Activated CD4-positive, alpha-beta T cell treated with anti-CD3 and anti-CD28 coated beads, Interleukin-10, Interleukin-2, amounts not matched to agents 100 ng/mL and 50 ng/mL, durations not matched to agents 16 hours and 8 hours (primary cell): ENCODE data around the gene ASPM.
"Not testable (repeated sequence)": the region's sequence is repeated elsewhere in the genome, so short reads cannot be mapped to it uniquely, and the experiment has no call there.

Experiments
- DNase-seq: peaks from one replicate; pipeline ENCODE4 v3.0.0-alpha.2; 2020

Gene ASPM

DNA sequence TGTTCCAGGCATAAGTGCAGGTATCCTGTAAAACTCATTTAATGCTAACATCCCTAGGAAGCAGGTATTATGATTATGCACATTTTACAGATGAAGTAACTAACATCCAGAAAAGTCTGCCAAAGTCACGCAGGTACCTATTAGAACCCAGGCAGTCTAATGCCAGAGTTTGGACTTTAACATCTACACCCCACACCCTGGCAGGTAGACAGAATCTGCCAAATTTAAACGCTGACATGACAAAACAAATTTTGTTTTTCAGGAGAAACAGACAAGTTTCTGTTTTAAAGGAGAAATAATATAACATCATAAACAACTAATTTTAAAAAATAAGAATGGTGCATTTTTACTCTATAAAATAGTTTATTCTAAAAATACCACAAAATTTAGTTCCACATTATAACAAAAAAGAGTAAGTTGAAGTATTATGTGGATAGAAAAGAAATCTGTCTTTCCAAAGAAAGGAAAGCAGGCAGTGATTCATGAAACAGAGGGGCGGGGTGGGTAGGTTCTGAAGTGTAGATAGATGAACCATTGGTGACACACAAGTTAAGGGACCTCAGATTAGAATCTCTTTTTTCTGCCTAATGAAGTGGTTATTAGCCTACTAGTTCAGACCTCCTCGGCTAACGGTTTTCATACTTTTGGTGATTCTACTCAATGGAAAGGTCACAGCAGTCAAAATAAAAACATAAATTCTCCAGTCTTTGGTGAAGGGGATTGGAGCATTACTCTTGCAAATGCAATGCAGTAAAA lies 1.7 kb downstream of the ASPM start:
- DNase-seq: peak; percentile 29

DNA sequence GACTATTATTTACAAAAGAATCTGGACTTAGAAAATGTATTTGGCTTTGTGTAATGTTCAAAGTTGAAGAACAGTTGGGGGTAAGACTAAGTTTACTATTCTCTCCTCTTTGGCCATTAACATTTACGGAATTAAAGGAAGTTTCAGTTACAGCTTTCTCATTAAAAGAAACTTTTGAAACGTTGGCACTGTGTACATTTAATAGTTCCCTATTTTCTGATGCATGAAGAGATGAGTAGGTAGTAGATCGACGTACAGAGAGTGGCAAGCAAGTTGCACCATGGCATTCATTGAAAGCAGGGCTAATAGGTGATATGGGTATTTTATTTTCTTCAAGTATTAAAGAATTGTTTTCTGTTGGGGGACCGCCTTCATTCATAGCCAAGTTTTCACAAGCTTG lies 3.2 kb downstream of the ASPM start:
- DNase-seq: no peak

DNA sequence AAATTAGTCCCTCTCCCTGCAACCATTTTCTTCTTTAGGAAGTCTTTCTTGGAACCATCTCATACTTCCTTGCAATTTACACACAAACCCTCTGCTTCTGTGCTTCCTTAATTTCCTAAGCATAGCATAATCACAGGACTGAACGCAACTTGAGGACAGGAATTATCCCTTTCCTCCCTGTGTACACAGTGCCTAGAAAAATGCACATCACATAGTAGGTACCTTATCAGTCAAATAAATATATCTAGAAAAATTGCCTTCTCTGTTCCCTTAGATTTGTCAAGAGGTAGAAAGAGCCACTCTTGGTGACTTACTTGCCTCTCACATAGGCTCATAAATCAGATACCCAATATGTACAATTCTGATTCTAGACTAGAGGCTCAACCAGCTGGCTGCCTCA lies 4.9 kb downstream of the ASPM start:
- DNase-seq: no peak

DNA sequence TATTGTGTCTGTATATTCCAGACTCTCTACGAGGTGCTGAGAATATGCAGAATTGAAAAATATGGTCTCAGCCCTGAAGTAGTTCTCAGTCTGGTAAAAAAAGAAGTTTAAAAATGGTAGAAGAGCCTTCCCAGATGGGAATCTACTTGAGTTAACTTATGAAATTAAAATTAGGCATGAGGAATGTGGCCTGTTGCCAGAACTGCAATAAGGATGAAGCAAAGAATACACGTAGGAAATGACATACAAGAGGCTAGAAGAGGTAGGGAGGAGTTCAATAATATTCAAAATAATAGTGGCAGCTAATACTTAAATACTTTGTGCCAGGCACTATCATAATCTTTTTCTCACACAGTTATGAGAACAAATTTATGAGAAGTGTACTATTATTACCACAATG lies 6.3 kb downstream of the ASPM start:
- no peak for DNase-seq

DNA sequence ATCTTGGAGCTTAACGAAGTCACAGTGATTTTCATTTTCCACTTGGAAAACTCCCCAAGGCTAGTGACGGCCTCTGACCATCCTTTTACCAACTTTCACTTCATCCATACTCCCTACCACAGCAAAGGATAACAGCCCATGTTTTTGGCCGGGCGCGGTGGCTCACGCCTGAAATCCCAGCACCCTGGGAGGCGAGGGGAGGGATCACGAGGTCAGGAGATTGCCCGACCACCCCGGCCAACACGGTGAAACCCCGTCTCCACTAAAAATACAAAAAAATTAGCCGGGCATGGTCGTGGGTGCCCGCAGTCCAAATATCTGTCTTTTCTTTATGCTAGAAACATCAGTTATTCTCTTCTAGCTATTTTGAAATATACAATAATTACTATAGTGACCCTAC lies 7.3 kb downstream of the ASPM start:
- DNase-seq: no peak

DNA sequence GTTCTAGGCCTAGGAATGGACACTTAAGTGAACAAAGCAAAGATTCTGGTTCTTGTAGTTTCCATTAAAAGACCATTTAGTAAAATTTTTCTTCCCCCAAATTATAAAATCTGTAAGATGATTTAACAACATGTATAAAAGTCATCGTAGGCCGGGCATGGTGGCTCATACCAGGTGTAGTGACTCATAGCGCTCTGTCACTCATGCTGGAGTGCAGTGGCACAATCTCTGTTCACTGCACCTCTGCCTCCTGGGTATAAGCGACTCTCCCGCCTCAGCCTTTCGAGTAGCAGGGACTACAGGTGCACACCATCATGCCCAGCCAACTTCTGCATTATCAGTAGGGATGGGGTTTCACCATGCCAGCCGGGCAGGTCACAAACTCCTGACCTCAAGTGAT lies 9.1 kb downstream of the ASPM start:
- peak; percentile 18 for DNase-seq

DNA sequence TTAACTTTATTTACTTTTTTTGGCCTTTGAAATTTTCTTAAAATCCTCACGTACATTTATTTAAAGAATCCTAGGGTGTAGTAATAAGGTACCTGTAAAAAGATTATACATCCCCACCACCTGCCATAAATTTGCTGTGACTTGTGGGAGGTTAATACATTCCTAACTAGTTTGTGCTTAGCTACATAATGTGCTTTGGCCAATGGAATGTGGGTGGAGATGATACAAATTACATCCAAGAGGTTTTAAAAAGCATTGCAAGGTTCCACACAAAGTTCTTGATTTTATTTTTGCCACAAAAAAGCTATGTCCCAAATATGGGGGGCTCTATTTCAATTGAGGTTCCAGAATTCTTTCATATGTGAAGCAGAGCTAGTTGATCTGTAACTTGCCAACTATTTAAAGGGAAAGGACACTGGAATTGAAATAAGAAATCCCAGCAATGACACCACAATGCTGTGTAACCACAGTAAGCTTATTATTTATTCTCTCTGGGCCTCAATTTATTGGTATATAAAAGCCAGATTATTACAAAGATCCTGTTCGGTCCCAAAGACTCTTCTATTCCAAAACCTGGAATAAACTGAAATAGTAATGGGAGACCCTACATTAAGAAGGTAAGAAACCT lies 15.7 kb downstream of the ASPM start:
- no peak for DNase-seq

DNA sequence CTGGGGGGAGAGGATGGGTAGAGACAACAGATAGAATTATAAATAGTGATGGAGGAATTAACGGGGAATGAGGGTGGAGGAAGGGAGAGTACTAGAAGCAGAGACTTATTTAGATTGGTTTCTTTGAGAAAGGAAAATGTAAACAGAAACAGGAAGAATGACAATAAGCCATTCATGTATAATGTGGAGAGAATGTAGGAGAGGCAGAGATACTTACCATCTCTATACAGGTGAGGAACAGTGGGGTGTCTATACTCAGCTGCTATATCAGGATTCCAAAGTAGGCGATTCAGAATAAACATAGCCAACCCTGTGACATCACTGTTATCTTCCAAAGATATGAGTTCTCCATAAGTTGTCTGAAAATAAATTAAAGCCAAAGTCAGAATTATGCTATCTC lies 16.8 kb downstream of the ASPM start:
- DNase-seq: no peak

DNA sequence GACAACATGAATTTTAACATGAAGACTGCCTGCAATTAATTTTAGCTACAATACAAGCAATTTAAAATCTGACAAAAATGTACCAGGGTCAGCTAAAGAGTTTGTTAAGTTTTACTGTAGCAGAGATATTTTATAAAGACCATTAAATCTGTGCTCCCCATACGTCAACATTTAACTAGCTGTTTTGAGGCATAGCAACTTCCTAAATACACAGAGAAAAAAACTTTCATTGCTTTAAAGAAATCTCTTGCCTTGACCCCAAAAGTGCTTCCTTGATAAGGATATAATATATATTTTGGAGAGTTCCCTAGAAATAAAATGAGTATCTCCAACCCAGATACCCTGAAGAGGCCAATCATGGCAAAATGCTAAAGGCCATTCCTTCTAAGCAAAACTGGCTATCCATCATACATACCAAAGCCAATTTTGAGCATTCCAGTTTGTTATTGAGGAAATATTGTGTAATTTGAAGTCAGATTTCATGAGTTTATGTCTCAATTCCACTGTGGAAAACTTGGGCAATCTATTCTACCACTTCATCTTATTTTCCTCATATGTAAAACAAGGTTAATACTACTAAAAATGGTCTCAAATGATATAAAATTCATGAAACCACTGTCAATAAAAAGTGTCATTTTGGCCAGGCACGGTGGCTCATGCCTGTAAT lies 19.1 kb downstream of the ASPM start:
- DNase-seq: no peak

DNA sequence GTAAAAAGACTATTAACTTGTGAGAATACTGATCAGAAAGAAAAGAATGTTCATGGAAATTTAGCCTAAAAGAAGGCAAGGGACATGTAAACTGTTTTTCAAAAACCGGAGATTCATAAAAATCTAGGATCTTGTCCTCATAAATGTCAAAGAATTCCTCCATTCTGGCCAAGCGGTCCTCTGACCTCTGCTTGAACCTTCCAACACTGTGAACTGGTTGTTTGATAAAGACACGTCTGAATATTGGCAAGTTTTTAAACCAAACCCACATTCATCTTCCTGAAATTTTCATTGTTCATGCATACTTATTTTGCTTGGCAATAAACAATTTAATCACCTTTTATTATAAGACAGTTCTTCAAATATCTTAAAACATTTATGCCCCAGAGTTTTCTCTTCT lies 19.8 kb downstream of the ASPM start:
- no peak for DNase-seq

DNA sequence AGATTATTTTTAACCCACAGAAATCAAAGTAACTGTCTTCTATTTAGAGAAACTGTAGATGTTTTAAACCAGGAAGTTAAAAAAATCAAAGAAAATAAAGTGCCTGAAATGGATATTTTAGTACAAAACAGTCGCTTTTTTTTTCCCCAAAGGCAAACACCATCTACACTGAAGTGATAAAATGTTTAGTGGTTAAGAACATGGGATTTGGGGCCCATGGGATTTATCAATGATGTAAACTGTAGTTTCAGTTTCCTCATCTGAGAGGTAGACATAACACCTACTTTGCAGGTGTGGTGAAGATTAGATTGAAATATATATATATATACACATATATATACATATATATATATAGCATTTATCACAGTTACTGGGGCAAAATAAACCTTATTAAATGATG lies 22.1 kb downstream of the ASPM start:
- no peak for DNase-seq

DNA sequence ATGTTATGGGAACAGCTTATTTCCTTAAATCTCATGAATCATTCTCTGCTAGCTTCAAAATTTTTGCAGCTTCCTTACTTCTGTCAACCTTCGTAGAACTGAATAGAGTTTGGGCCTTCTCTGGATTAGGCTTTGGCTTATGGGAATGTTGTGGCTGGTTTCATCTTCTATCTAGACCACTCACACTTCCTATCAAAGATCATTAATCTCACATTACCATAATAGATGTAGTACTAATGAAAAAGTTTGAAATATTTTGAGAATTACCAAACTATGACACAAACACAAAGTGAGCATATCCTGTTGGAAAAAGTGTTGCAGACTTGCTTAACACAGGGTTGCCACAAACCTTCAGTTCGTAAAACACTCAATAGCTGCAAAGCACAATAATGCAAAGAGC lies 30.3 kb downstream of the ASPM start:
- no peak for DNase-seq

DNA sequence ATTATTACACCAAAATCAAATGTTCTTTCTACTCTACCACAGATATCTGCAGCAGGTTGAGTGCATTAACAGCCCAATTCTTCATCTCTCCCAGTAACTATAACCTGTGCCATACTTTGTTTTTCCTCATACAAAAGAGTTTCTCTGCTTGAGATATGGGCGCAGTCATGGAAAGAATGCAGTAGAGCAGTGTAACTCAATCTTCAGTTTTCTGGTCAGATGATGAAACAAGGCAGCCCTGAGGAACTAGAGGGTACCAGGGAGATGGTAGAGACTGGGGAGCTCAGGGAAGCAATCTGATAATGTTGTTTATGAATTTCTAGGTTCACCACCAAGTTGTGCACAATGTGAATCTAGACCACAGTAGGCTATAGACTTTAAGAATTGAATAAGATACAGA lies 39.6 kb downstream of the ASPM start:
- DNase-seq: no peak

DNA sequence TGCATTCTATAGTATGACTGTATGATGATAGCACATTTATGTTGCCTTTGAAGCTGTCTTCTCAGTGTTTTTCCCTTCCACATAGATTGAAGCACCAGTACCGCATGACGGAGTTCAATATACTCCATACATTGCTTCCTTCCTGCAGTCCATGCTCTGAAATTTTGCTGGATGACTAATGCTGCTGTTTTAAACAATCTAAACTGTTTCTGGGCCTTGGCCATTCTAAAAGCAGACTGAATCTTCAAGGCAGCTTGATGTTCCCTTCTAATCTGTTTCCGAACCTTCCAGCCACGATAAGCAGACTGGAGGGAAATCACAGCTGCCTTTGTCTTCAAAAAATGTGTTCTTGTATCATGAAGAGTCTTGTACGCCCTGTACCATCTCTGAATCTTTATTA lies 43.2 kb downstream of the ASPM start:
- no peak for DNase-seq

DNA sequence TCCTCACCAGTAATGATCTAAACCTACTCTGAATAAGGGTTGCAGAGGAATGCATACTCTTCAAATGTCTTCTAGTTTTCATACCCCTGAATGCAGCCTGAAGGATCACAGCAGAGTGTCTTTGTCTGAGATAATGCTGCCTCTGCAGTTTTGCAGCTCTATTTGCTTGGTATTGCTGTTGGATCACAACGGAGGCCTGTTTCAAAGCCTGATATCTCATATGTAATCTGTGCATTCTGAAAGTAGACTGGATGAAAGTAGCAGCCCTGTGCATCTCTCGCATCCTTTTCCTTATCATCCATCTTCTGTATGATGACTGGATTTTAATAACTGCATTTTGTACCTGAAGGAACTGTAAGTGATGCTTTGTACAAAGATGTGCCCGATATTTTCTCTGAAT lies 44.5 kb downstream of the ASPM start:
- no peak for DNase-seq

DNA sequence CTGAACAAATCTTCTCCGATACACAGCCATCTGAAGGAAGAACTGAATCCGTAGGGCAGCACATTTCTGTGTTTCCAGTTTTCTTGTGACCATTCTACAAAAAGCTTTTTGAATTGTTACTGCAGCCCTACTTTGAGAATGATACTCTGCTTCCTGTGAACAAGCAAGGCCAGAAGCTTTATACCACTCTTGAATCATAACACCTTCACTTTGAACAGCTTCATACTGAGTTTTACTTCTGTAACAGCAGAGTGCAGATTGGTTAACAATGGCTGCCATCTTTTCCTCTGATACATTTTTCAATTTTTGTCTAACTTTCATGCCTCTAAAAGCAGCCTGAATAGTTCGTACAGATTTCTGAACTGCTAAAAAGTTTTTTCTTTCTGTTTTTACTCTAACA lies 45.8 kb downstream of the ASPM start:
- DNase-seq: no peak

DNA sequence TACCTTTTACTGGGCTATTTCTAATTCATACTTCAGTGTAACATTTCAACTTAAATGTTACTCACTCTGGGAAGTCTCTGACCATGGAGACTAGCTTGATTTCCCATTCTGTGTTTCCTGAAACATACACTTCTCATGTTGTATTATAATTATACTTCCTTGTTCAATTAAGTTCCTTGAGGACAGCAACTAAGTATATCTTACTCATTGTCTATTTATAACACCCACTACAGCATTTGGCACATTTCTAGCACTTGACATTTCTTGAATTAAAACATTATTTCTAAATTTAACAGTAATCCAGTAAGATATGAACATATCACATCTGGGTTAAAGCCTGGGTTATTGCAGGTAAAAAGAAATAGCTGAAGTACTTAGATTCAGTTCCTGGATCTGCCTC lies 47.0 kb downstream of the ASPM start:
- no peak for DNase-seq

DNA sequence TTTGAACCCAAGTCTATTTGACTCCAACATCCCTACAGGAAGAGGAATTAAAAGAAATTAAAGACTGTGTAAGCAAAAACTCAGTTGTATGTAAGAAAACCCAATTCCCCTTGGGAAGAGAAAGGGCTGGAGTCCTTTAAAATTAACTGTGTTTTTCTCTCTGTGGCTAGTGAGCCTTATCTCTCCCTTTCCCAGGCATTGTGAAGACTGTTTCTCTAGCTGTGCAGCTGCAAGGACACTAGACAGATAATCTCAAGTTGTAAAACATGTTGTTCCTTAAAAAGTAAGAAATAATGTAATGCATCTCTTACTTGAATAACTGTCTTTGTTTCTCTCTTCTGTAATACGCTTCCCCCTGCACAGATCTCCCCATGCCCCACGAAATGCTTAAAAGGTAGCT lies 49.5 kb downstream of the ASPM start:
- DNase-seq: not testable (repeated sequence)

DNA sequence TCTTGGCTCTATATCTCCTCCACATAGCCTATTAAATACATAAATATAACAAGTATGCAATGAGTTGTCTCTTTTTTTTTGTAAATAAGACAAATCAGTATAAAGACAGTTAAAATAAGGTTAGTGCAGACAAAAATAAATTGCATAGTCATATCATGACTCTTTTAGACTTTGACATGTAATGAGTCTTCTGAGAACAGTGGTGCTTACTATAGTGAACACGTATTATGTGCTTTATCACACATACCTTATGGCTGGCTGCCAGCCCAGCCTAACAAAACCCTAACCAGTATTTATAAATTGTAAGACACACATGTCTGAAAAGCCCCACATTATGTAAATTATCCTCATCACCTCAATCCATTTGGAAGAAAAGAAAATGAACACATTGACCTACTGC lies 50.3 kb downstream of the ASPM start:
- DNase-seq: no peak

DNA sequence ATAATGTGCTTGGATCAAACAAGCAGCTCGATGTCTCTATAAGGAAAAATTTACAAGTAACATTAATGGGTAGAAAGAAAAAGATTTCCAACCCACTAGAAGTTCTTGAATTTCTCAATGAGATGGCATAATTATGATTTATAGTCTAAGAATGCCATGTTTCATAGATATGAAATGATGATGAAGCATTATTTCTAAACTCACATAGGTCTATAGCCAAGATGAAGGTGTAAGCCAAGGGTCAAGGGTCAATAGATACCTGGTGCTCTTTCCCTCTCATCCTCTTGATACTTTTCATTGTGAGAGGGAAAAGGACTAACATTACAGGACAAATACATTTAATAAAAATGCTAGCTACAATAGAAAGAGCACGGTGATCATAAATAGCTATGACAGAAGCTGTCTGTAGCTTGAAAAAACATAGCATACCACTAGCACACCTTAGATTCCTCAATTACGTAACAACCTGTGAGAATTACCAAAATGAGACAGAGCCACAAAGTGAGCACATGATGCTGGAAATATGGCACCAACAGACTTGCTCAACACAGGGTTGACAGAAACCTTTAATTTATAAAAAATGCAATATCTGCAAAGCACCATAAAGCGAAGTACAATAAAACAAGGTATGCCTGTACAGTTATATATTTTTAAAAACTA lies 53.1 kb downstream of the ASPM start:
- DNase-seq: peak; percentile 33

DNA sequence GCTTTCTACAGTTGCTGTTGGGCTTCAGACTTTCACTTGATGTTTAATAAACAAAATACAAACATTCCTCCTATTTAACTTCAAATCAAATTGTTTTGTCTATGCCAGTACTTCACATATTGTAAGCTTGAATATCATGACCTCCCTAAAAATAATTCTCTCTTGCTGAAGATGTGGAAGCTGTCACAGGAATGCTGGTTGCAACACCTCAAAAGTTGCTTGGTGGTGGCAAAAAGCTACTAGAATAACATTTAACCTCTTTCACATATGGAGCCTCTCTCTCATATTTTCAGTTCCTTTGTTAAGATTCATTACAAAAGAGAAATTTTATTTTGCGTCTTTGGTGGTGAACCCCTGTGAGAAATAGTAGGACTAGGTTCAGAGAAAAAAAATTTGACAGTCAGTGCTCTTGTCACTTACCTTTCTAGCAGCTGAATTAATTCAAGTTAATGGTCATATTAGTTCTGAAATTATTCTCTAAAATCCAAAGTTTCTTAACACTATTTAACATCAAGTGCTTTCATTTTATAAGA lies 53.9 kb downstream of the ASPM start:
- no peak for DNase-seq

DNA sequence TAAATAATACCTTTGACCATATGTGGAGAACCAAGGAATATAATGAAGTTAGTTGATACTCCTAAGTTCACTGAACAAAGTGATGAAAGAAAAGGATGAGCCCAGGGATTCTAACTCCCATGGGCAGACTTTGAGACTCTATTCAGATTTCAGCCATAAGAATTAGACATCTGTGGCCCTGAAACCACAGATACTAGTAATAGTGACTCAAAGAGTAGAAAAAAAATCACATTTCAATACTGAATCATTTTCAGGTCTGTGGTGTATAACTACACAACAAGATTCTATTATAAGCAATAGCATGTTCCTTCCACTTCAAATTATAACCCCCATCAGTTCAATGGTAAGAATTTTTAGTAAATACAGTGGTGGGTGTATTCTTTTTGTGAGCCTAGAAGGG lies 63.0 kb downstream of the ASPM start:
- DNase-seq: no peak

DNA sequence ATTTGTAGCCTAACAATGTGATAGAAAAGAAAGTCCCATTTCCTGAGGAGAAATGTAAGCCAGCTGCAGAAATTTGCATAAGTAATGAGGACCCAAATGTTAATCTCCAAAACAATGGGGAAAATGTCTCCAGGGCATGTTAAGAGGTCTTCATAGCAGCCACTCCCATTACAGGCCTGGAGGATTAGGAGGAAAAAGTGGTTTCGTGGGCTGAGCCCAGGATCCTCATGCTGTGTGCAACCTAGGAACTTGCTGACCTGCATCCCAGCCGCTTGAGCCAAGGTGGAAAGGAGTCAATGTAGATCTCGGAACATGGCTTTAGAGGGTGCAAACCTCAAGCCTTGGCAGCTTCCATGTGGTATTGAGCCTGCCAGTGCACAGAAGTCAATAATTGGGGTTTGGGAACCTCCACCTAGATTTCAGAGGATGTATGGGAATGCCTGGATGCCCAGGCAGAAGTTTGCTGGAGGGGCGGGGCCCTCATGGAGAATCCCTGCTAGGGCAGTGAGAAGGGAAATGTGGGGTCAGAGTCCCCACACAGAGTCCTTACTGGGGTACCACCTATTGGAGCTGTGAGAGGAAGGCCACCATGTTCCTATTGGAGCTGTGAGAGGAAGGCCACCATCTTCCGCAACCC lies 65.2 kb downstream of the ASPM start:
- no peak for DNase-seq
